GM21526 (cell line): ENCODE results near the gene ZFP69.

Experiments
- ATAC-seq: cut with Tn5 transposase; IDR thresholded peaks from one replicate; pipeline ENCODE4 v1.9.1; 2021; ENCODE audit warnings: moderate library complexity; ENCODE audit not compliant: unreplicated experiment, low FRiP score

ZFP69 gene

DNA sequence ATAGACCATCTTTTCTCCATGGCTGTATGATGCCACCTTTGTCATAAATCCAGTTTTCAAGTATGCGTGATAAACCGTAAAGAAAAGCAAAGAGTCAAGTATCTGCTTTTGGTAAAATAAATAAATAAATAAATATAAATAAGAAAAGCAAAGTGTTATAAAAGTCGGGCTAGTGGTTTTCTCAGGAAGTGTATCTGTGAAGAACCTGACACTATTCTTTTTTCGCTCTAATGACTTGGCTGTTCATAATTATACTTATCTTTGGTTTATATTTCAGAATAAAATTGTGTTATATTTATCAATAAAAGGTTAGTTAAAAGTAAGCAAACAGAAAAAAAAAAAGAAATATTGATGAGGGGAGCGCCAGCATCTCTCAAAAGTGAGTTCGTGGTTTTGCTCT, 30.9 kb downstream of the ZFP69 start:
- ATAC-seq = no peak

- peak; percentile 88 for ATAC-seq
These were observed 31.6 kb downstream of the ZFP69 start, which contains the start of gene EXO5 for GRCh38 chr1:40508375-40509341. EXO5 (plus strand) TSS chr1:40508767; CDS start chr1:40514545, 5,778 bp downstream.

DNA sequence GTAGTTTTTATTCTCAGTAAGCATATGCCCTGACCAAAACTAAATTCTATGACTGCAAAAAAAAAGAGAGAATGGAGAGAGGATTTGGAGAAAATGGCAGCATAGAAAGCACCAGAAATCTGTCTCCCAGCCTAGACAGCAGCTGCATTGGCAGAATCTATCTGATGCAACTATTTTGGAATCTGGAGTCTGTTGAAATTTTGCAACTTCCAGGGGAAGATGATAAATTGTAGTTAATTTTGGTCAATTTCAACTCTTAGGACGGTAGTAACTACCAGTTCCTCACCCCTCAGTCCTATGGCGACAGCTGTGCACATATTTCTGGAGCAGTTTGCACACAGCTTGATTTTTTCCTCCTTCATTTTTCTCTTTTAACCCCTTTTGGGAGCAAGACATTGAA, 42.4 kb downstream of the ZFP69 start:
- no peak for ATAC-seq

GRCh38 chr1:40530735-40531380, 53.8 kb downstream of the ZFP69 start:
- ATAC-seq = no peak

- ATAC-seq = peak; percentile 89
These were observed 54.4 kb downstream of the ZFP69 start, which contains the start of gene ZNF684 for GRCh38 chr1:40531381-40532061. ZNF684 (plus strand) TSS chr1:40531637; CDS start chr1:40533167, 1,530 bp downstream.

GRCh38 chr1:40532062-40532389, 54.9 kb downstream of the ZFP69 start:
- ATAC-seq = no peak

- ATAC-seq = no peak
These were observed 55.8 kb downstream of the ZFP69 start for GRCh38 chr1:40532844-40533424.

GRCh38 chr1:40534589-40534988, 57.5 kb downstream of the ZFP69 start:
- no peak for ATAC-seq

DNA sequence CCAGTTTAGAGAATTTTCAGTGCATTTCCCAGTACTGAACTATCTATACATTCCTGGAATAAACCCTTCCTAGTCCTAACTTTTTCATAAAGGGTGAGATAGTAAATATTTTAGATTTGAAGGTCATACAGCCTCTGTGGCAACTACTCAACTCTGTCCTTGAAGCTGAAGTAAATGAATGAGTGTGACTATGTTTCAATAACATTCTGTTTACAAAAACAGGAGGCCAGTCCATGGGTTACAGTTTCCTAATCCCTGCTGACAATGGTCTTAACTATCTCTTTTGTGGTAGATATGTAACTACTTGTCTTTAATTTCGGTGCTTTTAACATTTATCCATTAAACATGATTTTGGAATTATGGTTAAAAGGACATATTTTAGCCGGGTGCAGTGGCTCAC, 58.6 kb downstream of the ZFP69 start:
- ATAC-seq = no peak

- no peak for ATAC-seq
These were observed 62.2 kb downstream of the ZFP69 start for GRCh38 chr1:40539338-40539737.
